SK-N-SH treated with all-trans-retinoic acid at 6 μM for 48 hours (cell line): Measurements from ENCODE around the gene EDA.

ENCODE experiments used
- ATAC-seq: fragments of 200-7000 bp; cut with Tn5 transposase; 3 replicates; pipeline ENCODE4 v1.9.1; 2020; ENCODE audit warnings: mild to moderate bottlenecking, moderate library complexity
- ARNTL ChIP-seq: fragments of 450-650 bp; formaldehyde crosslinking; IDR thresholded peaks from 2 replicates; pipeline ENCODE4 v1.5.0; 2020; ENCODE audit warnings: low read depth, mild to moderate bottlenecking, moderate library complexity, borderline replicate concordance
- BACH2 ChIP-seq: fragments of 250-450 bp; sonication (Bioruptor Pico); IDR thresholded peaks from 2 replicates; pipeline ENCODE4 v1.9.0; 2021; ENCODE audit warnings: mild to moderate bottlenecking, borderline replicate concordance
- CREB5 ChIP-seq: fragments of 250-450 bp; sonication (Bioruptor Pico); IDR thresholded peaks from 2 replicates; pipeline ENCODE4 v1.5.1; 2020; ENCODE audit warnings: low read depth, mild to moderate bottlenecking, moderate library complexity
- CSRNP3 ChIP-seq: fragments of 250-450 bp; sonication (Bioruptor Pico); IDR thresholded peaks from 2 replicates; pipeline ENCODE4 v1.5.1; 2021; ENCODE audit warnings: mild to moderate bottlenecking, moderate library complexity
- GLIS3 ChIP-seq: fragments of 250-450 bp; sonication (Bioruptor Pico); IDR thresholded peaks from 2 replicates; pipeline ENCODE4 v1.5.0; 2020; ENCODE audit warnings: mild to moderate bottlenecking, moderate library complexity
- ISL1 ChIP-seq: fragments of 250-450 bp; sonication (Bioruptor Pico); IDR thresholded peaks from 2 replicates; pipeline ENCODE4 v2.1.2; 2022; ENCODE audit warnings: mild to moderate bottlenecking, moderate library complexity
- OSR1 ChIP-seq: fragments of 250-450 bp; sonication (Bioruptor Pico); IDR thresholded peaks from 2 replicates; pipeline ENCODE4 v1.8.0; 2022; ENCODE audit warnings: moderate library complexity, mild to moderate bottlenecking, inconsistent platforms
- PPARA ChIP-seq: fragments of 250-450 bp; sonication (Bioruptor Pico); IDR thresholded peaks from 2 replicates; pipeline ENCODE4 v1.5.0; 2020; ENCODE audit warnings: mild to moderate bottlenecking, borderline replicate concordance
- TCF4 ChIP-seq: fragments of 250-450 bp; sonication (Bioruptor Pico); IDR thresholded peaks from 2 replicates; pipeline ENCODE4 v1.8.0; 2021; ENCODE audit warnings: mild to moderate bottlenecking, moderate library complexity, borderline replicate concordance
- TOX ChIP-seq: fragments of 250-450 bp; sonication (Bioruptor Pico); IDR thresholded peaks from 2 replicates; pipeline ENCODE4 v1.8.0; 2021; ENCODE audit warnings: mild to moderate bottlenecking, moderate library complexity, borderline replicate concordance
- TSHZ2 ChIP-seq: fragments of 250-450 bp; sonication (Bioruptor Pico); IDR thresholded peaks from 2 replicates; pipeline ENCODE4 v1.5.0; 2020; ENCODE audit warnings: mild to moderate bottlenecking, moderate library complexity
- ZC3H10 ChIP-seq: fragments of 250-450 bp; sonication (Bioruptor Pico); IDR thresholded peaks from 2 replicates; pipeline ENCODE4 v1.5.1; 2021; ENCODE audit warnings: mild to moderate bottlenecking, moderate library complexity
- ZFP3 ChIP-seq: fragments of 250-450 bp; sonication (Bioruptor Pico); IDR thresholded peaks from 2 replicates; pipeline ENCODE4 v1.5.0; 2020; ENCODE audit warnings: mild to moderate bottlenecking, moderate library complexity
- ZNF565 ChIP-seq: fragments of 450-650 bp; formaldehyde crosslinking; conservative IDR thresholded peaks from 2 replicates; pipeline ENCODE4 v1.5.0; 2020; ENCODE audit warnings: low read depth, mild to moderate bottlenecking, moderate library complexity
- ZNF70 ChIP-seq: fragments of 450-650 bp; formaldehyde crosslinking; IDR thresholded peaks from 2 replicates; pipeline ENCODE4 v1.5.0; 2020; ENCODE audit warnings: mild to moderate bottlenecking, moderate library complexity
- ZNF8 ChIP-seq: fragments of 450-650 bp; formaldehyde crosslinking; IDR thresholded peaks from 2 replicates; pipeline ENCODE4 v1.5.0; 2020; ENCODE audit warnings: mild to moderate bottlenecking, moderate library complexity
- TF ChIP-seq, protein P1 (sequence below): fragments of 250-450 bp; sonication (Bioruptor Pico); IDR thresholded peaks from 2 replicates; pipeline ENCODE4 v1.8.0; 2020; ENCODE audit warnings: mild to moderate bottlenecking, moderate library complexity, borderline replicate concordance

The EDA gene

DNA sequence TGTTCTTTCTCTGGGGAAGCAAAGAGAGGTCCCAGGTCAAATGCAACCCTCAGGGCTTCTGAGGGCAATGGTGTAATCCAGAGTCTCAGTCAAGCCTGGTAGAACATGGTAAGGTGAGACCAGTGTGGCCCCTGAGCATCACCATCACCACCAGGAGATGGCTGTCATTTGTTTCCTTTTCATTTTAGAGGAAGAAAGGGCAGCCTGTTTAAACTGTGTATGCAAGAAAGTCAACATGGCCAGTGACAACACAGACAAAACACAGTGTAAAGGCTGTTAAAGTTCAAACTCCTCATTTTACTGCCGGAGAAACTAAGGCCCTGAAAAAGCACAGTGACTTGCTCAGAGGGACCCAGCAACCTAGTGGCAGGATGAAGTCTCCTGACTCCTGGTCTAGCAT lies 2.0 kb upstream of the EDA start:
- no peak for ATAC-seq

DNA sequence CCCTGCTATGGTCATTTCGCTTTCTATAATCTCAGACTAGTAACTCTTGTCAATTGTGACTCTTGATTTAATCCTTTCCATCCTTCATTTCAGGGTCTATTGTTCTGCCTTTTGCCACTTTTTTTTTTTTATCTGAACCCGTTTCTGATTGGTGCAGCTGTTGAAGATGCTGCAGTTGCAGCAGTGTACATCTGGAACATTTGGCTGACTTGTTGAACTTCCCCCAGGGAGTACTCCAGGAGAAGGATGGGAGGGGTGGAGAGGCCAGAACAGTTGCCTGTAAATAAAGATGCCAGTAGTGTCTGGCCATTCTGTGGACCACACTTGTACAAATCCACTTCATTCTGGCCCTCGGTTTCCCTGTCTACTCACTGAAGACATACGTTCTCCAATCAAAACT lies 1.0 kb upstream of the EDA start:
- no peak for TF ChIP-seq CREB5 (CRISPR knock-in tag)
- TF ChIP-seq TOX (CRISPR knock-in tag), result no peak
- TF ChIP-seq BACH2 (CRISPR knock-in tag), result no peak
- no peak for TF ChIP-seq ARNTL (CRISPR knock-in tag)
- no peak for ATAC-seq

More for the DNA sequence above, 2.0 kb upstream of the EDA start:
- TF ChIP-seq ZNF8 (CRISPR knock-in tag), result no peak
- no peak for TF ChIP-seq ZNF70 (CRISPR knock-in tag)
- TF ChIP-seq PPARA (CRISPR knock-in tag), result no peak
- TF ChIP-seq ISL1 (CRISPR knock-in tag), result no peak

DNA sequence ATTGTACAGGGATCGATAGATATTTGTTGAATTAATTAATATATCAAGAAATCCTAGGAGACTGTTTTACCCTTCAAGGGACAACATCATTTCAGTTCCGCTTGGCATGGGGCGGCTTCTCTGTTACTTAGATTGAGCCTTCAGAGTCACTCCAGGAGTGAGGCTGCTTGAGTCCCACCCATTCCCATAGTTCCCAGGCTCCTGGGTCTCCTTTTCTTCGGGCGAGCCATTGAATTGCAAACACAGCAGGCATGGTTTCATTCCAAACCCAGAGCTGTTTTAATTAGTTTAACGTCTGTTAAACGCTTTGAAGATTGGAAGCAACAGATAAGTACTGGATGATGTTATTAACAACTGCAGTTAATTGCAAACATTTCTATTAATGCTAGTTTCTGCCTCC lies 571 bp upstream of the EDA start:
- TF ChIP-seq TOX (CRISPR knock-in tag) (no peak), ZC3H10 (no peak), TCF4 (CRISPR knock-in tag) (no peak), ZNF8 (CRISPR knock-in tag) (no peak), CSRNP3 (CRISPR knock-in tag) (no peak), OSR1 (no peak), BACH2 (CRISPR knock-in tag) (no peak), GLIS3 (CRISPR knock-in tag) (no peak), ZNF70 (CRISPR knock-in tag) (no peak), ZFP3 (no peak)
- TF ChIP-seq, protein P1, sequence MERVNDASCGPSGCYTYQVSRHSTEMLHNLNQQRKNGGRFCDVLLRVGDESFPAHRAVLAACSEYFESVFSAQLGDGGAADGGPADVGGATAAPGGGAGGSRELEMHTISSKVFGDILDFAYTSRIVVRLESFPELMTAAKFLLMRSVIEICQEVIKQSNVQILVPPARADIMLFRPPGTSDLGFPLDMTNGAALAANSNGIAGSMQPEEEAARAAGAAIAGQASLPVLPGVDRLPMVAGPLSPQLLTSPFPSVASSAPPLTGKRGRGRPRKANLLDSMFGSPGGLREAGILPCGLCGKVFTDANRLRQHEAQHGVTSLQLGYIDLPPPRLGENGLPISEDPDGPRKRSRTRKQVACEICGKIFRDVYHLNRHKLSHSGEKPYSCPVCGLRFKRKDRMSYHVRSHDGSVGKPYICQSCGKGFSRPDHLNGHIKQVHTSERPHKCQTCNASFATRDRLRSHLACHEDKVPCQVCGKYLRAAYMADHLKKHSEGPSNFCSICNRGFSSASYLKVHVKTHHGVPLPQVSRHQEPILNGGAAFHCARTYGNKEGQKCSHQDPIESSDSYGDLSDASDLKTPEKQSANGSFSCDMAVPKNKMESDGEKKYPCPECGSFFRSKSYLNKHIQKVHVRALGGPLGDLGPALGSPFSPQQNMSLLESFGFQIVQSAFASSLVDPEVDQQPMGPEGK (CRISPR knock-in tag), result no peak
- TF ChIP-seq, all 23 proteins: peak for 0
- ATAC-seq, result no peak

DNA sequence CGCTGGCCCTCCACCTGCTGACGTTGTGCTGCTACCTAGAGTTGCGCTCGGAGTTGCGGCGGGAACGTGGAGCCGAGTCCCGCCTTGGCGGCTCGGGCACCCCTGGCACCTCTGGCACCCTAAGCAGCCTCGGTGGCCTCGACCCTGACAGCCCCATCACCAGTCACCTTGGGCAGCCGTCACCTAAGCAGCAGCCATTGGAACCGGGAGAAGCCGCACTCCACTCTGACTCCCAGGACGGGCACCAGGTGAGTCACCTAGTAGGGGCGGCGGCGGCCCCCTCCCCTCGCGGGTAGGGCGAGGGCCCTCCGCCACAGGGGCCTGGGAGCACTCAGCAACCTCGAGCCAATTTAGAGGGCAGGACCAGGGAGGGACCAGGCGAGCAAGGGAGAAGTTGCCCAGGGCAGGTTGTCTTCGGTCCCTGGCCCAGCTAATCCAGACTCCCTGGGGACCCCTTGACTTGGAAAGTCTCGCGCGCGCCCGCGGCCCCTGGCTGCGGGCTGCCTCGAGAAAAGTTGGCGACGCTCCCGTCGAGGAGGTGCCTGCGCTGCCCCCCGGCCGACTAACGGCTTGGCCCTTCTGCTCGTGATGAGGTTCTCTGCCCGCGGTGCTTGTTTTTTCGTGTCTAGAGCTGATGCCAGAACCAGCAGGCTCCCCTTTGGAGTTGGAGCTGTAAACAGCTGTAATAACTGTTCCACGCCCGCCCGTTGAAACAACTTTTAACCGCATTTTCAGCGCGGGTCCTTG lies 717 bp downstream of the EDA start:
- TF ChIP-seq TSHZ2 (no peak), TOX (CRISPR knock-in tag) (no peak), BACH2 (CRISPR knock-in tag) (no peak), CSRNP3 (CRISPR knock-in tag) (no peak), ZNF565 (CRISPR knock-in tag) (no peak)
- peak; percentile 12 for ATAC-seq
